NB4 (cell line): Measurements from ENCODE around the gene MT2A.

ENCODE experiments used
- DNase-seq: peaks from one replicate; pipeline ENCODE4 v3.0.0; 2010; ENCODE audit warnings: low read depth
- H3K4me3 ChIP-seq: one replicate; pipeline ENCODE4 v1.5.1; 2011; ENCODE audit warnings: mild to moderate bottlenecking, low read depth, low read length, moderate library complexity
- CTCF ChIP-seq: IDR thresholded peaks from one replicate; pipeline ENCODE4 v1.5.1; 2012; ENCODE audit warnings: low read depth, low read length
- MAX ChIP-seq: IDR thresholded peaks from 2 replicates; pipeline ENCODE4 v1.6.1; 2011; ENCODE audit warnings: low read depth, low read length
- MYC ChIP-seq: IDR thresholded peaks from 2 replicates; pipeline ENCODE4 v1.6.1; 2011; ENCODE audit warnings: low read depth, low read length
- POLR2A ChIP-seq: IDR thresholded peaks from 2 replicates; pipeline ENCODE4 v1.6.1; 2011; ENCODE audit warnings: mild to moderate bottlenecking; ENCODE audit not compliant: insufficient read length; ENCODE audit errors: extremely low read depth

The MT2A gene

GRCh38 chr16:56640076-56640475 is 31.7 kb downstream of the MT2A start:
- DNase-seq = no peak
- TF ChIP-seq POLR2A (no peak), MAX (no peak), CTCF (no peak), MYC (no peak)
- H3K4me3 ChIP-seq = no peak overlapping the region

GRCh38 chr16:56641166-56641565 is 32.8 kb downstream of the MT2A start:
- no peak overlapping the region for H3K4me3 ChIP-seq
- DNase-seq = no peak
- TF ChIP-seq POLR2A = no peak

GRCh38 chr16:56643080-56643778 is 34.8 kb downstream of the MT2A start:
- no peak overlapping the region for H3K4me3 ChIP-seq
- peak; percentile 32 for TF ChIP-seq CTCF
- TF ChIP-seq POLR2A = no peak
- peak; percentile 78 for DNase-seq

GRCh38 chr16:56643833-56644232 is 35.4 kb downstream of the MT2A start:
- no peak overlapping the region for H3K4me3 ChIP-seq

GRCh38 chr16:56645311-56645710 is 36.9 kb downstream of the MT2A start:
- H3K4me3 ChIP-seq = no peak overlapping the region
- TF ChIP-seq MYC = no peak
- TF ChIP-seq POLR2A = no peak
- TF ChIP-seq MAX = no peak
- no peak for TF ChIP-seq CTCF
- no peak for DNase-seq

More at GRCh38 chr16:56643833-56644232, 35.4 kb downstream of the MT2A start:
- TF ChIP-seq MAX (no peak), POLR2A (no peak), CTCF (no peak), MYC (no peak)
- no peak for DNase-seq

GRCh38 chr16:56645838-56646237 is 37.5 kb downstream of the MT2A start:
- DNase-seq = no peak
- TF ChIP-seq CTCF = no peak
- no peak for TF ChIP-seq MAX
- no peak for TF ChIP-seq MYC
- no peak for TF ChIP-seq POLR2A
- H3K4me3 ChIP-seq = no peak overlapping the region
